OCI-LY3 (cell line): Measurements from ENCODE around the gene GALNTL6.

Source experiments
- H2AFZ ChIP-seq: fragments of 200-600, 300-600 bp; shearing (Covaris generic); 2 replicates; pipeline ENCODE4 v1.6.0; 2014; ENCODE audit warnings: antibody characterized with exemption, low read depth, low read length
- H3K27ac ChIP-seq: fragments of 200-600, 300-600 bp; sonication (generic); 2 replicates; pipeline ENCODE4 v1.5.1; 2014; ENCODE audit warnings: mild to moderate bottlenecking, low read length, moderate library complexity, mixed read lengths
- H3K27me3 ChIP-seq: fragments of 200-600, 300-600 bp; sonication (generic); 2 replicates; pipeline ENCODE4 v1.6.1; 2014; ENCODE audit warnings: low read depth, low read length, mixed read lengths
- H3K36me3 ChIP-seq: fragments of 200-600, 300-600 bp; sonication (generic); replicated peaks from 2 replicates; pipeline ENCODE3; 2014; ENCODE audit warnings: low read depth, low read length, mixed read lengths
- H3K4me1 ChIP-seq: fragments of 300-600, 200-600 bp; sonication (generic); 2 replicates; pipeline ENCODE4 v1.6.1; 2014; ENCODE audit warnings: low read length, mixed read lengths
- H3K4me2 ChIP-seq: fragments of 200-600, 300-600 bp; sonication (generic); 2 replicates; pipeline ENCODE4 v1.6.1; 2014; ENCODE audit warnings: low read length, mixed read lengths
- H3K4me3 ChIP-seq: fragments of 300-600, 200-600 bp; sonication (generic); 2 replicates; pipeline ENCODE4 v1.5.1; 2014; ENCODE audit warnings: antibody characterized with exemption, mild to moderate bottlenecking, low read length, moderate library complexity
- H3K79me2 ChIP-seq: fragments of 300-600, 200-600 bp; shearing (Covaris generic); 2 replicates; pipeline ENCODE4 v1.6.1; 2014; ENCODE audit warnings: mild to moderate bottlenecking, low read length, mixed read lengths
- H3K9ac ChIP-seq: fragments of 300-600, 200-600 bp; shearing (Covaris generic); 2 replicates; pipeline ENCODE4 v1.6.0; 2014; ENCODE audit warnings: mild to moderate bottlenecking, low read length, moderate library complexity
- H3K9me3 ChIP-seq: fragments of 200-600, 300-600 bp; shearing (Covaris generic); 2 replicates; pipeline ENCODE4 v1.6.1; 2014; ENCODE audit warnings: low read length, mixed read lengths; ENCODE audit not compliant: insufficient read depth
- H4K20me1 ChIP-seq: fragments of 200-600, 300-600 bp; sonication (generic); 2 replicates; pipeline ENCODE4 v1.6.1; 2016; ENCODE audit warnings: low read length, mixed read lengths; ENCODE audit not compliant: insufficient read depth
- EZH2phosphoT487 ChIP-seq: fragments of 200-600 bp; shearing (Covaris generic); IDR thresholded peaks from 2 replicates; pipeline ENCODE4 v1.6.1; 2018; ENCODE audit warnings: antibody characterized with exemption, mixed run types, low read depth
- TF ChIP-seq, protein P1 (sequence below): fragments of 200-600, 300-600 bp; sonication (generic); IDR thresholded peaks from 2 replicates; pipeline ENCODE4 v1.5.1; 2014; ENCODE audit warnings: antibody characterized with exemption, low read length, low read depth

Gene GALNTL6

DNA sequence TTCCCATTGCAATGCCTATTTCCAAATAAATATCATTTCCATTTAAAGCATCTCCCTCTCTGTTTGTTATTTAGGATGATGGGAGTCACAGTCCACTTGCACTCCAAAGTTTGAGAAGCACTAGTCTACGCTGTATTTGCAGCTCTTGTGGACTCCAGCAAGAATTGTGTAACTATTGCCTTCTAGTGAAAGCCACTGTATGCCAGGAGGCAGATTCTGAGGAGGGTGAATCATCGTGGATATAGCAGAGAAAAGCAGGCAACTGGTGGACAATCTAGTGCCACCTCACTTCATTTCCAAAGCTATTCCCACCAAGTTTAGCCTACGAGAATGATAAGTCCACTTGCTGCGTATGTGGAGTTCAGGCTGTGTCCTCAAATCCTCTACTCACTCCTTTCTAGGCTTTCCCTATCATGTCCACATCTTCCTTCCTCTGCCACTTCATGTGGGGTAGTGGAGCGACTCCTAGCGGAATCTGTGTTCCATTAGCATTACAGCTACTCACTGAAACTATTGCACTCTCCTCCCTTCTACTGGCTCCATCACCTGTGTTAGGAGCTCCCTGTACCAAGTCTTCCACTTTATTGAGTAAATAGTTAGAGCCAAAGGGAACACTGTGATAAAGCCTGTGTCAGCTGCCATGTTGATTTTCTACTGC is 853.6 kb downstream of the GALNTL6 start:
- Histone ChIP-seq H4K20me1 (no peaks in the 10 kb centered on the region), H3K4me1 (no peaks in the 10 kb centered on the region; the same call in 1 of the 2 replicates), H3K79me2 (no peaks in the 10 kb centered on the region), H3K4me3 (no peak overlapping the region), H3K36me3 (no peaks in the 10 kb centered on the region), H3K27ac (no peak overlapping the region), H3K4me2 (no peak overlapping the region), H3K9ac (no peak overlapping the region), H2AFZ (no peak overlapping the region), H3K9me3 (no peaks in the 10 kb centered on the region), H3K27me3 (no peaks in the 10 kb centered on the region)
- TF ChIP-seq, protein P1, sequence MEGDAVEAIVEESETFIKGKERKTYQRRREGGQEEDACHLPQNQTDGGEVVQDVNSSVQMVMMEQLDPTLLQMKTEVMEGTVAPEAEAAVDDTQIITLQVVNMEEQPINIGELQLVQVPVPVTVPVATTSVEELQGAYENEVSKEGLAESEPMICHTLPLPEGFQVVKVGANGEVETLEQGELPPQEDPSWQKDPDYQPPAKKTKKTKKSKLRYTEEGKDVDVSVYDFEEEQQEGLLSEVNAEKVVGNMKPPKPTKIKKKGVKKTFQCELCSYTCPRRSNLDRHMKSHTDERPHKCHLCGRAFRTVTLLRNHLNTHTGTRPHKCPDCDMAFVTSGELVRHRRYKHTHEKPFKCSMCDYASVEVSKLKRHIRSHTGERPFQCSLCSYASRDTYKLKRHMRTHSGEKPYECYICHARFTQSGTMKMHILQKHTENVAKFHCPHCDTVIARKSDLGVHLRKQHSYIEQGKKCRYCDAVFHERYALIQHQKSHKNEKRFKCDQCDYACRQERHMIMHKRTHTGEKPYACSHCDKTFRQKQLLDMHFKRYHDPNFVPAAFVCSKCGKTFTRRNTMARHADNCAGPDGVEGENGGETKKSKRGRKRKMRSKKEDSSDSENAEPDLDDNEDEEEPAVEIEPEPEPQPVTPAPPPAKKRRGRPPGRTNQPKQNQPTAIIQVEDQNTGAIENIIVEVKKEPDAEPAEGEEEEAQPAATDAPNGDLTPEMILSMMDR: no peak
- TF ChIP-seq EZH2phosphoT487: no peak

DNA sequence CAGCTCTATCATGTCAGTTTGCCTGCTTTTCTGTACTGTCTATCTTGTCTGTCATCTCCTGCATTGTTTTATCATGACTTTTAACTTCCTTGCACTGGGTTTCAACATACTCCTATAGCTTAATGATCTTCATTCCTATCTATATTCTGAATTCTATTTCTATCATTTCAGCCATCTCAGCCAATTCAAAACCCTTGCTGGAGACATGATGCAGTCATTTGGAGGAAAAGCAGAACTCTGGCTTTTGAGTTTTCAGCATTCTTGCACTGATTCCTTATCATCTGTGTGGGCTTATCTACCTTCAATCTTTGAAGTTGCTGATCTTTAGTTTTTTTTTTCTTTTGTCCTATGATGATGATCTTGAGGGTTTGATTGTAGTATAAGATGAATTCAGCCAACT is 861.6 kb downstream of the GALNTL6 start:
- Histone ChIP-seq H2AFZ (no peak overlapping the region), H4K20me1 (no peaks in the 10 kb centered on the region), H3K4me3 (no peak overlapping the region), H3K9ac (no peak overlapping the region), H3K36me3 (no peaks in the 10 kb centered on the region), H3K4me2 (no peak overlapping the region), H3K27me3 (no peaks in the 10 kb centered on the region), H3K79me2 (no peaks in the 10 kb centered on the region), H3K27ac (no peak overlapping the region), H3K4me1 (peaks cover 20% of the 10 kb centered on the region), H3K9me3 (no peaks in the 10 kb centered on the region; the same call in 1 of the 2 replicates)
- TF ChIP-seq, protein P1: no peak
- TF ChIP-seq EZH2phosphoT487: no peak

DNA sequence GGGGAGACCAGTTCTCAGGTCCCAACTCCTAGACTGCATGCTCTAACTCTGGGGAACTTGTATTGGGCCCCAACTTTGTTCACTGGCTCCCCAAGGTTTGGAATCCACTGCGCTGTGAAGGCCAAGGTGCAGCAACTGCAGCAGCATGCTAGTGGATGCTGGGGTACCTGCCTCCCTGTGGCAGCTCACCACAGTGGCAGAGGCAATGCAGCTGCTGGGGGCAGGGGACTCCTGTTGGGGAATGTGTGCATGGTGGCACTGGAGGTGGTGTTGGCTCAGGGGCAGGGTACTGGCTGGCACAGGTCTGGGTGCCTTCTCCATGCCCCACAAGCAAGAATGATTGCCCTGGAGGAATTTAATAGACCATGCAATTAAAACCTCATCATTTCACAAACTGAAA is 862.0 kb downstream of the GALNTL6 start:
- H3K27me3 ChIP-seq: no peaks in the 10 kb centered on the region
- no peaks in the 10 kb centered on the region for H3K79me2 ChIP-seq
- TF ChIP-seq, protein P1: no peak
- TF ChIP-seq EZH2phosphoT487: no peak
- no peak overlapping the region for H3K27ac ChIP-seq
- no peak overlapping the region for H3K9ac ChIP-seq
- H3K9me3 ChIP-seq: no peaks in the 10 kb centered on the region; the same call in 1 of the 2 replicates
- H3K4me2 ChIP-seq: no peak overlapping the region
- H3K4me1 ChIP-seq: peaks cover 20% of the 10 kb centered on the region
- H2AFZ ChIP-seq: no peak overlapping the region
- H4K20me1 ChIP-seq: no peaks in the 10 kb centered on the region
- H3K4me3 ChIP-seq: no peak overlapping the region
- H3K36me3 ChIP-seq: no peaks in the 10 kb centered on the region

DNA sequence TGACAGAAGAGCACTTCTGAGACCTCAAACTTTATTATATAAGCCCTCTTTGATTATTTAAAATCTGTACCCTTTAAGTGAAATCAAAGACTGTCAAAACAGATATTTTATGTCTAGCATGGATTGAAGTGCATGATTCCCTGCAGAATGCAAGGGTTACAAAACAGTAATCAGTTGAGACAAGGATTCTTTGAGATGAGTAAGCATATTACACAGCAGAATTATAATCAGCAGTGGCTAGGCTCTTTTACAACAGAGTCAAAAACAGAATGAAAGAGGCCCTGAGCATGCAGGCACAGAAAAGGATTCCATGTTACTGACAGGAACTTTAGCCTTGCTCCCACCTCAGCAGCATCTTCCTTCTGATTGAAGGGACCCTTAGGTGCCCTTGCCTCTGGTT is 867.5 kb downstream of the GALNTL6 start:
- no peaks in the 10 kb centered on the region for H4K20me1 ChIP-seq
- H3K36me3 ChIP-seq: no peaks in the 10 kb centered on the region
- H3K9ac ChIP-seq: no peak overlapping the region

More for the DNA sequence above, 867.5 kb downstream of the GALNTL6 start:
- Histone ChIP-seq H3K4me3 (no peak overlapping the region), H3K9me3 (no peaks in the 10 kb centered on the region), H3K4me1 (peaks cover 20% of the 10 kb centered on the region), H3K4me2 (no peak overlapping the region), H3K27ac (no peak overlapping the region), H3K27me3 (no peaks in the 10 kb centered on the region), H3K79me2 (no peaks in the 10 kb centered on the region), H2AFZ (no peak overlapping the region)
- TF ChIP-seq EZH2phosphoT487: no peak
- TF ChIP-seq, protein P1: no peak
